NT2/D1 (cell line): ENCODE results near the gene PLXNA4.

Experiments
- SUZ12 ChIP-seq: IDR thresholded peaks from 2 replicates; pipeline ENCODE4 v1.6.1; 2011; ENCODE audit not compliant: insufficient read length, insufficient read depth; ENCODE audit errors: extremely low read depth
- YY1 ChIP-seq: IDR thresholded peaks from 2 replicates; pipeline ENCODE4 v1.6.1; 2011; ENCODE audit not compliant: insufficient read length, insufficient read depth
- ZNF274 ChIP-seq: IDR thresholded peaks from 2 replicates; pipeline ENCODE4 v1.6.1; 2011; ENCODE audit warnings: mild to moderate bottlenecking, low read depth, low read length

- TF ChIP-seq YY1 = no peak
- no peak for TF ChIP-seq ZNF274
- no peak for TF ChIP-seq SUZ12
Observed at GRCh38 chr7:132077971-132078685, 498.1 kb downstream of the PLXNA4 start.
